ENCODE measurements around the gene OPCML.

OPCML gene

GRCh38 chr11:132913886-132914285 is 618.4 kb downstream of the OPCML start:
- in situ Hi-C loops (cut with HindIII; ENCODE audit: low pct_unique_long_range_greater_than_20kb, low sequenced_read_pairs): no loop called here
- no peak for TF ChIP-seq JUND (IDR thresholded peaks at IDR 0.05; ENCODE audit: low read depth)
- no peak for DNase-seq (ENCODE audit: low read depth in 1 of 2, low spot score in 1 of 2)

- in situ Hi-C loops (cut with HindIII; ENCODE audit: low pct_unique_long_range_greater_than_20kb, low sequenced_read_pairs): no loop called here
- no peak for DNase-seq (ENCODE audit: low read depth in 1 of 2, low spot score in 1 of 2)
- no peak for TF ChIP-seq JUND (IDR thresholded peaks at IDR 0.05; ENCODE audit: low read depth)
These were observed 619.0 kb downstream of the OPCML start for GRCh38 chr11:132913295-132913694.

DNA sequence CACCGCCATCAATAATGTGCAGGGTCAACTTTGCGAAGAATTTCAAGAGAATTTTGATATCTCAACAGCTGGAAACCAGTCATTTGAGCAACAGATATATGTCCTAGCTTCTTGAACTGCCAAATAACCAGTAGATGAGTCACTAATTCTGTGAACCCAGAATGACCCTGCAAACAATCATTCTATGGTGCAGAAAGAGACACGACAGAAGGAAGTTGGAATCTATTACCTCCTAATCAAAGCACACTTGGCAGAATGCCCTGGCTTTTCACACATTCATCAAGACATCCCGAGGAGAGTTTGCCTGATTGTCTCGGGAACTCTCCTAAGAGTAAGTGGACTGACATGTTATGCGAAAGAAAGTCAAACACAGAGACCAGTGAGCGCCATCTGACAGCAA is 621.1 kb downstream of the OPCML start:
- no peak for TF ChIP-seq JUND (IDR thresholded peaks at IDR 0.05; ENCODE audit: low read depth)
- no peak for DNase-seq (ENCODE audit: low read depth in 1 of 2, low spot score in 1 of 2)
- in situ Hi-C loops (cut with HindIII; ENCODE audit: low pct_unique_long_range_greater_than_20kb, low sequenced_read_pairs): no loop called here

- in situ Hi-C loops (cut with HindIII; ENCODE audit: low pct_unique_long_range_greater_than_20kb, low sequenced_read_pairs): no loop called here
- TF ChIP-seq JUND (IDR thresholded peaks at IDR 0.05; ENCODE audit: low read depth): no peak
- DNase-seq (ENCODE audit: low read depth in 1 of 2, low spot score in 1 of 2): no peak
These were observed 622.1 kb downstream of the OPCML start for GRCh38 chr11:132910011-132910760.

- in situ Hi-C loops (cut with HindIII; ENCODE audit: low pct_unique_long_range_greater_than_20kb, low sequenced_read_pairs): no loop called here
- TF ChIP-seq JUND (IDR thresholded peaks at IDR 0.05; ENCODE audit: low read depth): no peak
- DNase-seq (ENCODE audit: low read depth in 1 of 2, low spot score in 1 of 2): no peak
These were observed 623.2 kb downstream of the OPCML start for GRCh38 chr11:132909021-132909606.

GRCh38 chr11:132908414-132908810 is 623.9 kb downstream of the OPCML start:
- DNase-seq (ENCODE audit: low read depth in 1 of 2, low spot score in 1 of 2): no peak
- no peak for TF ChIP-seq JUND (IDR thresholded peaks at IDR 0.05; ENCODE audit: low read depth)
- in situ Hi-C loops (cut with HindIII; ENCODE audit: low pct_unique_long_range_greater_than_20kb, low sequenced_read_pairs): no loop called here

GRCh38 chr11:132907651-132908413 is 624.5 kb downstream of the OPCML start:
- in situ Hi-C loops (cut with HindIII; ENCODE audit: low pct_unique_long_range_greater_than_20kb, low sequenced_read_pairs): no loop called here
- TF ChIP-seq JUND (IDR thresholded peaks at IDR 0.05; ENCODE audit: low read depth): no peak
- no peak for DNase-seq (ENCODE audit: low read depth in 1 of 2, low spot score in 1 of 2)

DNA sequence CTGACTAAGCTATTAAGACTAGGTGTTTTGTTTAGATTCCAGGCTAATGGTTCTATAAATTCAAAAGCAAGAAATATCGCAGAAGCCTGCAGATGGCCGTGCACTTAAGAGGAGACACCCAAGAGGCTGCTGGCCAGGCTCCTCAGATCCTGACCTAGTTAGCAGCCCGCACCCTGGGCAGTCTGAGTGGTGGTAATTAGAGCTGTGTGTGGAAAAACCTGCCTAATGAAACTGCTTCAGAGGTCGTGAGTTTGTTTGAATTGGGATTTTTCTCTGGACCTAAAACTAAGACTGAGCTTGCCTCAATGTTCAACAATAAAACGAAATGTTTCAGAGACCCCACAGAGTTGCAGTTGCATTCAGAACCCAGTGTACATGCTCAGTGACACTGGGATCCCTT is 627.7 kb downstream of the OPCML start:
- DNase-seq (ENCODE audit: low read depth in 1 of 2, low spot score in 1 of 2): no peak
- no peak for TF ChIP-seq JUND (IDR thresholded peaks at IDR 0.05; ENCODE audit: low read depth)
- in situ Hi-C loops (cut with HindIII; ENCODE audit: low pct_unique_long_range_greater_than_20kb, low sequenced_read_pairs): no loop called here

DNA sequence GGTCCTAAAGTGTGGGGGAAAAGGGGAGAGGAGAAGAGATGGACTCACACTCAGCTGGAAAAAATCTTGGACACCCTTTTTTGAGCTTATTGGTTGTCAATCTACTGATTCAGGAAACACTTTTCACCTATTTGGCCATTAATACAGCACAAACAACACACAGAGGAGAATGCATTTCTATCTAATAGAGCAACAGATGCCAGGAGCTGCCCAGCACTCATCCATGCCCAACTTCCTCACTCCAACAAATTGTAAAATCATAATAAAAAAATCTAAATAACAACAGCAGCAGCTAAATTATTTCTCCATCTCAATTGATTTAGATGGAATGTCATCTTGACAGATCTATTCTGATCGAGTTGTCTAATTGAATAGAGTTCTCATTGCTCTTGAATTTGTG is 628.2 kb downstream of the OPCML start:
- no peak for DNase-seq (ENCODE audit: low read depth in 1 of 2, low spot score in 1 of 2)
- TF ChIP-seq JUND (IDR thresholded peaks at IDR 0.05; ENCODE audit: low read depth): no peak
- in situ Hi-C loops (cut with HindIII; ENCODE audit: low pct_unique_long_range_greater_than_20kb, low sequenced_read_pairs): no loop called here

- in situ Hi-C loops (cut with HindIII; ENCODE audit: low pct_unique_long_range_greater_than_20kb, low sequenced_read_pairs): no loop called here
- no peak for DNase-seq (ENCODE audit: low read depth in 1 of 2, low spot score in 1 of 2)
- TF ChIP-seq JUND (IDR thresholded peaks at IDR 0.05; ENCODE audit: low read depth): no peak
These were observed 630.4 kb downstream of the OPCML start for GRCh38 chr11:132901638-132902471.

- DNase-seq (ENCODE audit: low read depth in 1 of 2, low spot score in 1 of 2): no peak
- no peak for TF ChIP-seq JUND (IDR thresholded peaks at IDR 0.05; ENCODE audit: low read depth)
- in situ Hi-C loops (cut with HindIII; ENCODE audit: low pct_unique_long_range_greater_than_20kb, low sequenced_read_pairs): no loop called here
These were observed 633.6 kb downstream of the OPCML start for GRCh38 chr11:132898676-132899075.

DNA sequence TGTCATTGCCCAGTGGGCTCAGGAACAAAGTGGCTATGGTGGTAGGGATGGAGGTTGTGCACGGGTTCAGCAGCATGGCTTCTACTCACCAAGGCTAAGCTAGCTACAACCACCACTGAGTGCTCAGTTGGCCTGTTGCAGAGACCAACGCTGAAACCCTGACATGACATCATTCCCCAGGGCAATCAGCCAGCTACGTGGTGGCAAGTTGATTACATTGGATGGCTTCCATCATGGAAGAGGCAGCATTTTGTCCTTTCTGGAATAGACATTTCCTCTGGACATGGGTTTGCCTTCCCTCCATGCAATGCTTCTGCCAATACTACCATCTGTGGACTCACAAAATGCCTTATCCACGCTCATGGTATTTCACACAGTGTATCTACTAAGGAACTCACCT is 634.3 kb downstream of the OPCML start:
- no peak for TF ChIP-seq JUND (IDR thresholded peaks at IDR 0.05; ENCODE audit: low read depth)
- in situ Hi-C loops (cut with HindIII; ENCODE audit: low pct_unique_long_range_greater_than_20kb, low sequenced_read_pairs): no loop called here
- no peak for DNase-seq (ENCODE audit: low read depth in 1 of 2, low spot score in 1 of 2)
